ENCODE measurements around the gene PCDHGB5.

Gene PCDHGB5

DNA sequence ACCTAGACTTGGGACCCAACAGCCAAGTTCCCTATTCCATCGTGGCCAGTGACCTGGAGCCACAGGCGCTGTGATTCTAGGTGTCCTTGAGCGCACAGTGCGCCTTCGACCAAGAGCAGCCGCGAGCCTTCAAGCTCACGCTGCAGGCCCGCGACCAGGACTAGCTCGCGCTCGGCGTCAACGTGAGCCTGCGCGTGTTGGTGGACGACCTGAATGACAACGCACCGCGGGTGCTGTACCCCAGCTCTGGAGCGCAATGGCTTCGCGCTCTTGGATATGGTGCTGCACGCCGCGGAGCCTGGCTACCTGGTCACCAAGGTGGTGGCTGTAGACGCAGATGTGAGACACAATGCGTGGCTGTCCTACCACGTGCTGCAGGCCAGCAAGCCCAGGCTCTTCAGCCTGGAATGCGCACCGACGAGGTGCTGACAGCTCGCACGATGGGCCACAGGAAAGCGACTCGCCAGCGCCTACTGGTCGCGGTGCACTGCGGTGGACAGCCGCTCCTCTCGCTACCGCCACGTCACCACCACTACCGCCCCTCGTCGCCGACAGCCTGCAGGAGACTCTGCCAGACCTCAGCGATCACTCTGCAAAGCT, 43.9 kb downstream of the PCDHGB5 start:
- DNase-seq (ENCODE audit: low read depth): no peak
